ENCODE measurements around the gene WDR64. TPM values are rescaled to one million over a fixed set of nuclear protein-coding genes. Genes with fewer than 3 reads are reported as not detected.
A peak's percentile ranks its signal among the peaks of the same experiment; 100 is the strongest.

The WDR64 gene
- total and polyA plus RNA-seq, 2 donors (not counting 3 experiments of a cell fraction or from before 2014, with no cell fraction given): not detected

DNA sequence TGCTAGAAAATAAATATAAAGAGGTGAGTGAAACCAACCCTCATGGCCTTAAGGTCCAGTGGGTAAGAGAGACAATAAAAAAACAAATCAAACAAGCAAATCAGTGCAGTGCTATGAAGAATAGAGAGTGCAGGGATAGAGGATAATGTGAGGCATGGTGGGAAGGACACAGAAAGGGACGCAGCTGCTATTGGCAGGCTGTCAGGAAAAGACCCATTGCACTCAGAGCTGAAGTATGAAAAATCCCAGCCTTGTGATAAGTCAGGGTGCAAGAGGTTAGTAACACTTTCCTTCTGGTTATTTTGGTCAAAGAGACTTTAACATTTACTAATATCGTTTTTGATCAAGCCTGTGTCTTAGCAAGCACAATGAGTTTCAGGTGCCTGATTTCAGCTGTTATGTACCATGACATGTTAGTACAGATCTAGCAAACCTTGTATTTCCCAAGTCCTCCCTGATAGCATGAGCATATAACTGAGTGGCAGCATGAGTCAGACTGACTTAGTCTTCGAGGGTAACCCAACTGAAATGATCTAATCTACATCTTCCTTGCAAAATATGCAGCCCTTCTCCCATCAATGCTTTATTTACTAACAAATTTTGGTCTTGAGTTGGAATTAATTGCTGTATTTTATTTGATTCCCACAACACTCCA is 43.6 kb upstream of the WDR64 start:
- no TSS peak for BruUV-seq (replicated peaks)
- DNase-seq (ENCODE audit: low read depth, low spot score) (peak; percentile 72), FAIRE-seq (no peak)
- Histone ChIP-seq H3K9me1 (replicated peaks; ENCODE audit: control insufficient read depth, extremely low read depth, insufficient read depth, low read length) (no peaks in the 10 kb centered on the region), H3K4me2 (ENCODE audit: insufficient read depth, low read length) (no peak overlapping the region), H2AFZ (ENCODE audit: low read depth, low read length) (no peak overlapping the region), H3K79me2 (ENCODE audit: control insufficient read depth, insufficient read depth, low read length) (no peaks in the 10 kb centered on the region), H3K4me1 (ENCODE audit: control insufficient read depth, extremely low read depth, insufficient read depth, low read length) (peaks cover 44% of the 10 kb centered on the region), H3K36me3 (ENCODE audit: control insufficient read depth in 2 of 2, extremely low read depth in 1 of 2, insufficient read depth in 2 of 2, low read length in 2 of 2) (no peaks in the 10 kb centered on the region), H3K9me3 (replicated peaks; ENCODE audit: control insufficient read depth, insufficient read depth, low read length) (no peaks in the 10 kb centered on the region), H4K20me1 (replicated peaks; ENCODE audit: control insufficient read depth, extremely low read depth, insufficient read depth, low read length) (no peaks in the 10 kb centered on the region), H3K27me3 (ENCODE audit: control insufficient read depth in 2 of 2, insufficient read depth in 2 of 2, low read length in 2 of 2) (no peaks in the 10 kb centered on the region), H3K9ac (replicated peaks; ENCODE audit: extremely low read depth, insufficient read depth, low read length) (no peak overlapping the region), H3K27ac (ENCODE audit: insufficient read depth, low read depth, low read length) (no peak overlapping the region), H3K4me3 (replicated peaks in 1 of 3; ENCODE audit: insufficient read depth in 1 of 3, low read depth in 1 of 3, low read length in 3 of 3) (no peak overlapping the region)
- TF ChIP-seq POLR2AphosphoS5 (IDR thresholded peaks at IDR 0.05; ENCODE audit: insufficient read depth, low read depth, low read length) (no peak), FOS (IDR thresholded peaks at IDR 0.05; ENCODE audit: borderline replicate concordance, insufficient read depth, low read length) (peak; percentile 59)
- intact Hi-C loops (cut with micrococcal nuclease): no loop called here
- CTCF ChIA-PET: interaction anchor here (1.1 to 3.4 kb wide), 3 partner anchors 18 to 390 kb away, joined by 3 to 26 read pairs (median 4); partner anchors contain the start of gene MAP1LC3C
- dilution Hi-C loops (cut with MboI; ENCODE audit: extremely low pct_ligation_motif_present, low sequenced_read_pairs): no loop called here
- POLR2A ChIA-PET: no interaction called here

DNA sequence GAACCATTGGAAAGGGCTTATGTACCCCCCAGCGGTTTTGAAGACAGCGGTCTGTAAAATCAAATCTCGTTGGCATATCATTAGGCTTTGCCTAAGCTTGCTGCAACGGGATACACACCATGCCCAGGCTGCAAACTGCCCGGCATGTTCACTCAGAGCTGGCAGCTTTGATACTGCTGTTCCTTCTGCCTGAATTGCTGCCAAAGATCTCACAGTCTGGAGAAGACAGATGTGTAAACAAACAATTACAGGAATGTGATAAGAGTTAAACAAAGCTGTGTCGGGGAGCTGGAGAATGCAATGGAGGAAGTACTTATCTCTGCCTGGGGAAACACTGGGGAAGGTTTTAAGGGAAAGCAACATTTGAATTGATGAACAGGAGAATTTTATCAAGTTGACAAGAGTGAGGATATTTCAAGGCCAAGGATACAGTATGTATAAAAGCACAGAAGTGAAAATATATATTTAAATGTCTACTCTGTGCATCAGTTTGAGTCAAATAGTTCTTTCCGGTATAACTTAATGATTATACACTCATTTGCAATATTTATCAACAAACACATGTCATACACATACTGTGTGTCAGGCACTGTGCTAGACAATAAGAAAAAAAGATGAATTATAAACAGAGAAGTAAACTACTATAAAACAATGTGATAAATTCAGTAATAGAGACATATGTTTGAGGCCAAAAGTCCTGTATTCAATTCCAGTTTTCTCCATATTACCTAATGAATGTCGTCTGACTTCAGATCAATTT is 41.8 kb upstream of the WDR64 start:
- peak; percentile 47 for FAIRE-seq
- no TSS peak for BruUV-seq (replicated peaks)

More for the DNA sequence above, 41.8 kb upstream of the WDR64 start:
- ChIA-PET POLR2A (no interaction called here), CTCF (interaction anchor here (0.5 to 5.8 kb wide), 38 partner anchors 8 to 878 kb away, joined by 3 to 106 read pairs (median 6); partner anchors contain the start of genes CHML, EXO1, FH and MAP1LC3C)
- no peaks in the 10 kb centered on the region for H3K9me3 ChIP-seq (replicated peaks; ENCODE audit: control insufficient read depth, insufficient read depth, low read length)
- peak overlapping the region; percentile 14 for H3K4me2 ChIP-seq (ENCODE audit: insufficient read depth, low read length)
- intact Hi-C loops (cut with micrococcal nuclease) (loop anchor here (1.0 kb wide), 2 partner anchors 79 to 286 kb away; no protein-coding TSS in a partner anchor), dilution Hi-C loops (cut with MboI; ENCODE audit: extremely low pct_ligation_motif_present, low sequenced_read_pairs) (no loop called here)
- DNase-seq (ENCODE audit: low read depth, low spot score): peak; percentile 78
- TF ChIP-seq FOS (IDR thresholded peaks at IDR 0.05; ENCODE audit: borderline replicate concordance, insufficient read depth, low read length): no peak
- peak; percentile 81 for TF ChIP-seq GATA2 (IDR thresholded peaks at IDR 0.05; ENCODE audit: insufficient read depth, insufficient read length, low read depth, low read length)
- peak; percentile 38 for TF ChIP-seq POLR2AphosphoS5 (IDR thresholded peaks at IDR 0.05; ENCODE audit: insufficient read depth, low read depth, low read length)
- TF ChIP-seq MYC (IDR thresholded peaks at IDR 0.05; ENCODE audit: low read depth, low read length): no peak
- no peaks in the 10 kb centered on the region for H3K36me3 ChIP-seq (ENCODE audit: control insufficient read depth in 2 of 2, extremely low read depth in 1 of 2, insufficient read depth in 2 of 2, low read length in 2 of 2)
- H3K9me1 ChIP-seq (replicated peaks; ENCODE audit: control insufficient read depth, extremely low read depth, insufficient read depth, low read length): no peaks in the 10 kb centered on the region
- H3K27ac ChIP-seq (ENCODE audit: insufficient read depth, low read depth, low read length): no peak overlapping the region
- H3K79me2 ChIP-seq (ENCODE audit: control insufficient read depth, insufficient read depth, low read length): no peaks in the 10 kb centered on the region
- H2AFZ ChIP-seq (ENCODE audit: low read depth, low read length): no peak overlapping the region
- peaks cover 44% of the 10 kb centered on the region for H3K4me1 ChIP-seq (ENCODE audit: control insufficient read depth, extremely low read depth, insufficient read depth, low read length)
- H3K4me3 ChIP-seq (replicated peaks in 1 of 3; ENCODE audit: insufficient read depth in 1 of 3, low read depth in 1 of 3, low read length in 3 of 3): no peak overlapping the region
- H3K27me3 ChIP-seq (ENCODE audit: control insufficient read depth in 2 of 2, insufficient read depth in 2 of 2, low read length in 2 of 2): no peaks in the 10 kb centered on the region
- H4K20me1 ChIP-seq (replicated peaks; ENCODE audit: control insufficient read depth, extremely low read depth, insufficient read depth, low read length): no peaks in the 10 kb centered on the region
- no peak overlapping the region for H3K9ac ChIP-seq (replicated peaks; ENCODE audit: extremely low read depth, insufficient read depth, low read length)

Measured in endothelial cell of umbilical vein (primary cell).